ENCODE measurements around the gene PKDCC. TPM values are rescaled to one million over a fixed set of nuclear protein-coding genes. Genes with fewer than 3 reads are reported as not detected.

Gene PKDCC
- 301 TPM for total RNA-seq

GRCh38 chr2:42047488-42048298 lies at the start of gene PKDCC:
Gene PKDCC, plus strand, starts transcription at chr2:42048021. Its CDS starts 179 bp downstream, at chr2:42048200.

Other genes starting within 250 kb of the PKDCC start
- gene EML4, start 121.3 kb downstream of the PKDCC start, total RNA-seq, result 88.5 TPM

All from metanephros (tissue), 1 donor.